LNCAP (cell line): ENCODE data around the gene PPP1R13B.

Experiments
- TF ChIP-seq, protein P1 (sequence below): fragments of 450-650 bp; IDR thresholded peaks from 2 replicates; pipeline ENCODE4 v1.5.1; 2017; ENCODE audit warnings: mild to moderate bottlenecking

The PPP1R13B gene

DNA sequence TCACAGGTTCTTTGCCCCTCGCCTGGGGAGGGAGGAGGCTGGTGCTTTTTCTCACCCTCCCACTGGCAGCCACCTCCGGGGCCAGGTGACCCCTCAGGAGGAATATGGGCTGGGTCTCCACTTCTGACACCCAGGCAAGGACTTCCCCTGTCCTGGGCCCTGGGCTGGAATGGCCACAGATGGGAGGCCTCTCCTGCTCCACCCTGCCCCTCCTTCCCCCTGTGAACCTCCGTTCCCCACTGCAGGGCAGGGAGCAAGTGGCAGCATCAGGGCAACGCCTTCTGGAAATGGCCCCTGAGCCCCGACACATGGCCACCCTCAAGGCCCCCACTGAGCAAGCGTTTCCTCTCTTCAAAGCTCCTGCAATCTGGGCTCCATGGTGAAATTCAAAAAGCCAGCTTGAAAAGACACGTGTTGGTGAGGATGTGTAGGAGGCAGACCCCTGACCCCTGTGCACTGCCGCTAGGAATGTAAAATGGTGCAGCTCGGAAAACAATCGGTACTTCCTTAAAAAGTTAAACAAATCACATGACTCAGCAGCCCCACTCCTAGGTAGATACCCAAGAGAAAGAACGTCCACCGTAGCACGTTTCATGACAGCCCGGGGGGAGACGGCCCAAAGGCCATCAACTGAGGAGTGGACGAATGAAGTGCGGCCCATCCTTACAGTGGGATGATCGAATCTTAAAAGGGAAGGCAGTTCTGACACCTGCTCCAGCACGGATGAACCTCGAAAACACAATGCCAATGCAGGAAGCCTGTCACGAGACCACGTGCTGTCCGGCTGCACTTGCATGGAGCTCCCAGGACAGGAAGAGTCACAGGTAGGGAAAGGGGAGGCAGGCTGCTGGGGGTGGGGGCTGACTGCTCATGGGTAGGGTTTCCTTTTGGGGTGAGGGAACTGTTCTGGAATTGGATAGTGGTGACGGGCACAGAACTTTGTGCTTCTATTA lies 143.7 kb downstream of the PPP1R13B start:
- TF ChIP-seq, protein P1, sequence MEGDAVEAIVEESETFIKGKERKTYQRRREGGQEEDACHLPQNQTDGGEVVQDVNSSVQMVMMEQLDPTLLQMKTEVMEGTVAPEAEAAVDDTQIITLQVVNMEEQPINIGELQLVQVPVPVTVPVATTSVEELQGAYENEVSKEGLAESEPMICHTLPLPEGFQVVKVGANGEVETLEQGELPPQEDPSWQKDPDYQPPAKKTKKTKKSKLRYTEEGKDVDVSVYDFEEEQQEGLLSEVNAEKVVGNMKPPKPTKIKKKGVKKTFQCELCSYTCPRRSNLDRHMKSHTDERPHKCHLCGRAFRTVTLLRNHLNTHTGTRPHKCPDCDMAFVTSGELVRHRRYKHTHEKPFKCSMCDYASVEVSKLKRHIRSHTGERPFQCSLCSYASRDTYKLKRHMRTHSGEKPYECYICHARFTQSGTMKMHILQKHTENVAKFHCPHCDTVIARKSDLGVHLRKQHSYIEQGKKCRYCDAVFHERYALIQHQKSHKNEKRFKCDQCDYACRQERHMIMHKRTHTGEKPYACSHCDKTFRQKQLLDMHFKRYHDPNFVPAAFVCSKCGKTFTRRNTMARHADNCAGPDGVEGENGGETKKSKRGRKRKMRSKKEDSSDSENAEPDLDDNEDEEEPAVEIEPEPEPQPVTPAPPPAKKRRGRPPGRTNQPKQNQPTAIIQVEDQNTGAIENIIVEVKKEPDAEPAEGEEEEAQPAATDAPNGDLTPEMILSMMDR = no peak

DNA sequence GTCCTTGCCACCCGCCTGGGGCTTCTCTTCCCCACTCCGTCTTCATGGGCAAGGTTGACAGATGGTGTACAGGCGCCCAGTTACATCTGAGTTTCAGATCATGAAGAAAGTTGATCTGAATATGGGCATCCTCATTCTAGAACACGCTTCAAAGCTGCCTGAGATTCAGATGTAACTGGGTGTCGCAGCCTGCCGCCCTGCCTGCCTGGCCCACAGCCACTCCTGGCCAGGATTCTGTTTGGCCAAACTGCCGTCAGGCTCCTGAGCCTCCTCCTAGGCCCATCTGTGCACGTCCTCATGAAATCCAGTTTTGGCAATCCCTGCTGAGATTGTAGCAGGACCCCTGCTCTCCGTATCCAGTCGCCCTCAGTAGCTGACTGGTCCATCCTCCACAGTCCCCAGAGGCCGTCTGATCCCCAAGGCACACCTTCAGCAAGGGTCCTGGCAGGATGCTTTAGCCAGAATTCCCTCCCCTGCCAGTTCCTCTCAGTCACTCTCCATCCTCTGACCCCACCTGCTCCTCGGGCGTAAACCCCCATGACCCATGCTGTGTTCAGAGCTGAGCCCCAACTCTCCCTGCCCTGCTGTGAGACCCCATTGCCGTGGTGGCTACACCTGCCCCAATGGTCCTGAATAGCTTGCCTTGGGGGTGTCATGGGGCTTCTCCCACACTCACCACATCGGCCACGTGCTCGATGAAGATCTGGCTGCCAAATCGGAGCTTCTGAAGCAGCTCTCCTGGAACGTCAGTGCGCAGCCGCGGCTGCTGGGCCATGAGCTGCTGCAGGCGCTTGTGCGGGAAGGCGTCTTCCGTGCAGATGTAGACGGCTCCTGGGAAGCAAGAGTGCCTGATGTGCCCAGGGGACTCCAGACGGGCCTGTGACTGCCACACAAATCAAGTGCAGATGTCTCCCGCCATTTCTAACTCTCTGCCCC lies 144.6 kb downstream of the PPP1R13B start:
- TF ChIP-seq, protein P1 = no peak

DNA sequence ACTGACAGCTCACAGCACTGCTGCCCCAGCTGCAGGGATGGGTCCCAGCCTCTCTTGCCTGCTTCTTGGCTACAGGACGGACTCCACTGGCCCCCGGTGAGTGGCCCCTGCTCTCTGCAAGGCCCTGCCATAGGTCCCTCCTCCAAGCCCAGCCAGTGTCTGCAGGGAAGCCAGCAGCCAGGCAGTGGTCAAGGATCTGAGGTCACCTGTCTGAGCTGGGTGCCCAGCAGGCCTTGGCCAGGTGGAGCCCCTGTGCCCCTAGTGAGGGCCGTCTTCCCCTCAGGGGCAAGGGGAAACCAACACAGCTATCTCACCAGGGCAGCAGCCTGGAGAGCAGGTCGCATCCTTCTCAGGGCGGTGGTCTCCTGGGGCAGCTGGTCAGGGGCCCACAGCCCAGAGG lies 145.3 kb downstream of the PPP1R13B start:
- TF ChIP-seq, protein P1 = no peak

DNA sequence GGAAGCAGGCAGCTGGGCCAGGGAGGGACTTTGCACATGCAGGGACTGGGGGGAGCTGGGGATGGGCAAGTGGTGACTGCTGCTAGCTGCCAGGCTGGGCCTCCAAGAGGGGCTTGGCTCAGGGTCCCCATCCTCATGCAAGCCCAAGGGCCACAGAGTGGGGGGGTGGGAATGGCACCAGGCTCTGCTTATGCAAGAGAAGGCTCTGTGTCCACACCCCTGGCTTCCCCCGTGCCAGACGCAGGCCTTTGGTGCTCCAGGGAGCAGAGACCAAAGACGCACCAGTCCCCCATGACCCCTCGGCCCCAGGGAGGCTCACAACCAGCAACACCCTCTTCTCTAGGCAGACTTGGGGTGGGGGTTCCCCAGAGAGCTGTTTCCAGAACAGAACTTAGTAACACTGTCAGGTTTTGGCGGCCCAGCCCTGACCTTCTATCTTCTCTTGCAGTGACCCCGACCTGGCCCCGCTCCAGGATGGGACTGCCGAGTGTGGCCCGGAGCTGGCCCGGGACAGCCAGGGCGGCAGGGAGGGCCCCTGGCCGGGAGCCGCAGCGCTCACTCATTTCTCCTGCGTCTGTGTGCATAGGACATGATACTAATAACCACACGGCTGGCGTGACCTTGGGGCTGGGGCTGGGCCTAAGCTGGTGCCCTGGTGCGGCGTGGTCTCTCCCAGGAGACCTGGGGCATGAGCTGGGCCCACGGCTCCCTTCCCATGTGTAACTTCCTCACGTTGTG lies 146.5 kb downstream of the PPP1R13B start:
- TF ChIP-seq, protein P1 = no peak

DNA sequence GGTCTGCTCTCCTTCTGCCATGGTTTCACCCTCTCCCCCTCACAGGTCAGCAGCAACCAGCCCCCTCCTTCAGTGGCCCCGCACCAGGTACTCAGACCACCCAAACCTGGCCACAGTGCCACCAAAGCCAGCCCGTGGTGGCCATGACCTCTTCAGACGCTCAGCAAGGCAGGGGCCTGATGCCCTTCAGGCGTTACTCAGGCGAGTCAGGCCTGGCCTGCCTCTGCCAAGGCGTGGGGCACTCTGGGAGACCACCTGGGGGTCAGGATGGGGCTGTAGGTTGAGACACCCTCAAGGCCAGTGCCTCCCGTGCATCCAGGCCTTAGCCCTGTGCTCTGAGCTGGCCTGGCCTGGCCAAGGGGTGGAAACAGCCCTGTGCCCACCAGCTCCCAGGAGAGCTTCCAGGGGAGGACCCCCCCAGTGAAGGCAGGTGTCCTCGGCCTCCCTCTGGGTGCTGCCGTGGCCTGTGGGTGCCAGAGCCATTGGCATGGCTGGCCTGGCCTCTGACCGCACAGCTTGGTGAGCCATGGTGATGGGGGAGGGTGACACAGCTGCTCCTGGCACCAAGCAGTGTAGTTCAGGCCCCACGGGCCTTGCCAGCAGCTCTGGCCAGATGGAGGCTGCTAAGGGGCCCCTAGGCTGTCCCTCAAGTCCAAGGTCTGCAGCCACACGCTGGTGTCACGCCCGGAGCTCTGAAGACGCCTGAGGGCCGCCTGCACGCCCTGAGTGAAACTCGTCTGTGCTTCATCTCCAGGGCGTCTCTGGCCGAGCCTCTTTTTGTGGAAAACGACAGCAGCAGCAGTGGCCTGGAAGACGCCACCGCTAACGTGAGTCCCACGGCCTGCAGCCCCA lies 147.2 kb downstream of the PPP1R13B start:
- TF ChIP-seq, protein P1 = no peak

DNA sequence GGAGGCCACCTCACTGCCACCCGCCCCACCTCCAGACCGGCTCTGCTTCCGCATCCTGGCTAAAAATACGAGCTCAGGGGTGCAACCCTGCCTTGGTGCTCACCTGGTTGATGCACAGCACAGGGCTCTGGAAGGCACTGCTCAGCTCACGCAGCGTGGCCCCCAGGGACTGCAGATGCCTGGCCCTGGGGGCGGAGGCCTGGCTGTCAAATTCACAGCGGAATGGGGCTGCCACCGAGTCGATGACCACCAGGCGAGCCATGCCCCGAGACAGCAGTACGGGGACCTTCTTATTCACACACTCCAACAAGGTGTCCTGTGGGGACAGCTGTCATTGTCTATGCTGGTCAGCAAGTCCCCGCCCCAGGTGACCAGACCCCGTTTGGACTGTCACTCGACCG lies 148.1 kb downstream of the PPP1R13B start:
- TF ChIP-seq, protein P1 = no peak
